HG03378 (cell line): ENCODE data around the gene FUS.

Experiments used
- ATAC-seq: cut with Tn5 transposase; IDR thresholded peaks from one replicate; pipeline ENCODE4 v1.9.1; 2021; ENCODE audit warnings: mild to moderate bottlenecking, moderate library complexity; ENCODE audit not compliant: unreplicated experiment

FUS gene

DNA sequence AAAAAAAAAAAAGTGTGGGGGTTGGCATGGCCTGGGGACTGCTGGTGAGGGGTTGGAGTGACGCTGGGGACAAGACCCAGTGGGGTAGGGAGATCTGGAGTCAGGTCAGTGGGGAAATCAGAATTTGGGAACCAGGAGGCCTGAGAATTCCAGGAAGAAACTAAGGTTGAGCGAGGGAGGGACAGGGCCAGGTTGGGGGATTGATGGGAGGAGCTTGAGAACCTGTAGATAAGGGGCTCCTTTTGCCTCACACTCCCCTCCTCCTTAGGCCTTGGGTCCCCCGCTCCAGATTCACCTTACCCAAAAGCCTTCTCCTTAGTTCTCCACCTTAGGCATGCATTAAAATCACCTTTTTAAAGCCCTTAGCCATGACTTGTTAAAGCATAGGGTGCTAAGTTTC lies 45.3 kb downstream of the FUS start:
- no peak for ATAC-seq

DNA sequence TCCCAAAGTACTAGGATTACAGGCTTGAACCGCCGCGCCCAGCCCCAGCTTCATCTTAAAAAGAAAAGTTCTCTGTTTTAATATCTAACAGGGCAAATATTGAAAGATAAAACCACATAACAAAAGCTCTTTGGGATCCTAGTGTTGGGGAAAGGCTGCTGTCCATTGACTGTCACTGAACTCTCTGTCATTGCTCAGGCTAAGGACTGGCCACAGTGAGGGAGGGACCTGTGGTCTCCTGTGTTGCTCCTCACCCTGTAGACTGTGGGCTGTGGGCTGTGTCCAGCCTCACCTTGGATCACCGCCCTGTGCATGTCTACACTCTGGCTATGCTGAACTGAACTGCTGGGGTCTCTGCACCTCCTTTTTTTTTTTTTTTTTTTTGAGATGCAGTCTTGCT lies 48.3 kb downstream of the FUS start:
- ATAC-seq: no peak

DNA sequence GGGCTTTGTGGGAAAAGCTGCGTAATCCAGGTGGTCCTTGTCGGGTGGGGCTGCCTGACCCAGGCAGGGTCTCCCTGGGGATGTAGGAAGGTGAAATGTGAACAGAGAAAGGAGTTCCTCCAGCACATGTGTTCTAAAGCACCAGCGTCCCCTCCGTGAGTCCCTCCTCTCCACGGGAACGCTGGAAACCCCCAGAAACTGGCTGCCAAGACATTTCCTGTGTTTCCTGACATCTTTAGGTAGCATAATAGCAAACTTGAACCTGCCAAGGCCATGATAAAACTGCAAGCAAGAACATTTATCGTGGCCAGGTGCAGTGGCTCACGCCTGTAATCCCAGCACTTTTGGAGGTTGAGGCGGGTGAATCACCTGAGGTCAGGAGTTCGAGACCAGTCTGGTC lies 49.6 kb downstream of the FUS start:
- no peak for ATAC-seq

DNA sequence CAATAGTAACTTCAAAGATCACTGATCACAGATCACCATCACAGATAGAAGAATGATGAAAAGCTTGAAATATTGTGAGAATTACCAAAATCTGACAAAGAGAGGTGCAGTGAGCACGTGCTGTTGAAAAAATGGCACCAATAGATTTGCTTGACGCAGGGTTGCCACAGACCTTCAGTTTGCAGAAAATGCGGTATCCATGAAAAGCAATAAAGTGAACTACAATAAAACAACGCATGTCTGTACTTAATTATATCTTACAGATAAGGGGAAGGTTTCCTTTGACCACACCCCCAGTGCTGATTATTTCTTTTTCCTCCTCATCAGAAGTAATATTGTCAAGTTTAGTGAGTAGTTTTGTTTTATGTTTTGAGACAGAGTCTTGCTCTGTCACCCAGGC lies 58.1 kb downstream of the FUS start:
- ATAC-seq: no peak
